Loucy (cell line): ENCODE measurements around the gene ERF.

Experiments
- H2AFZ ChIP-seq: fragments of 200-600 bp; sonication (generic); 2 replicates; pipeline ENCODE4 v1.6.0; 2016; ENCODE audit warnings: antibody characterized with exemption, mild to moderate bottlenecking, low read length, moderate library complexity
- H3F3A ChIP-seq: fragments of 200-600 bp; 2 replicates; pipeline ENCODE4 v1.6.0; 2016; ENCODE audit warnings: antibody characterized with exemption, low read depth, mild to moderate bottlenecking
- H3K27me3 ChIP-seq: fragments of 200-600 bp; sonication (generic); 2 replicates; pipeline ENCODE4 v1.6.1; 2014; ENCODE audit warnings: low read length, mild to moderate bottlenecking; ENCODE audit not compliant: insufficient read depth, poor library complexity, severe bottlenecking
- H3K36me3 ChIP-seq: fragments of 200-600 bp; sonication (generic); 2 replicates; pipeline ENCODE4 v1.6.1; 2016; ENCODE audit warnings: low read length; ENCODE audit not compliant: insufficient read depth
- H3K4me1 ChIP-seq: fragments of 200-600 bp; sonication (generic); 2 replicates; pipeline ENCODE4 v1.5.1; 2014; ENCODE audit warnings: low read length, mild to moderate bottlenecking; ENCODE audit not compliant: insufficient read depth, poor library complexity, severe bottlenecking
- H3K4me2 ChIP-seq: fragments of 200-600 bp; sonication (generic); 2 replicates; pipeline ENCODE4 v1.6.0; 2014; ENCODE audit warnings: antibody characterized with exemption, low read length, low read depth, mild to moderate bottlenecking; ENCODE audit not compliant: poor library complexity, severe bottlenecking
- H3K4me3 ChIP-seq: fragments of 200-600 bp; sonication (generic); 2 replicates; pipeline ENCODE4 v1.5.1; 2014; ENCODE audit warnings: low read length, mild to moderate bottlenecking, mixed read lengths; ENCODE audit not compliant: poor library complexity, severe bottlenecking
- H3K79me2 ChIP-seq: fragments of 200-600 bp; sonication (generic); 2 replicates; pipeline ENCODE4 v1.6.1; 2014; ENCODE audit warnings: low read length; ENCODE audit not compliant: insufficient read depth
- H3K9ac ChIP-seq: fragments of 200-600 bp; sonication (generic); 2 replicates; pipeline ENCODE4 v1.6.0; 2014; ENCODE audit warnings: mild to moderate bottlenecking, low read depth, low read length, moderate library complexity; ENCODE audit not compliant: poor library complexity, severe bottlenecking
- H3K9me2 ChIP-seq: fragments of 200-600 bp; sonication (generic); replicated peaks from 2 replicates; pipeline ENCODE4 v1.6.1; 2016; ENCODE audit warnings: low read depth, low read length, mixed read lengths
- H3K9me3 ChIP-seq: fragments of 200-600 bp; sonication (generic); 2 replicates; pipeline ENCODE4 v1.6.1; 2014; ENCODE audit warnings: mild to moderate bottlenecking, antibody characterized with exemption, low read length, low read depth; ENCODE audit not compliant: insufficient read depth
- H4K20me1 ChIP-seq: fragments of 200-600 bp; sonication (generic); 2 replicates; pipeline ENCODE4 v1.6.0; 2014; ENCODE audit warnings: antibody characterized with exemption, low read length, mild to moderate bottlenecking; ENCODE audit not compliant: insufficient read depth, poor library complexity, severe bottlenecking
- EZH2phosphoT487 ChIP-seq: fragments of 200-600 bp; IDR thresholded peaks from 2 replicates; pipeline ENCODE4 v1.6.1; 2018; ENCODE audit warnings: antibody characterized with exemption, mild to moderate bottlenecking, moderate library complexity, borderline replicate concordance
- TF ChIP-seq, protein P1 (sequence below): fragments of 200-600 bp; sonication (generic); conservative IDR thresholded peaks from 2 replicates; pipeline ENCODE4 v1.5.1; 2014; ENCODE audit warnings: mild to moderate bottlenecking, antibody characterized with exemption, low read length

The ERF gene

DNA sequence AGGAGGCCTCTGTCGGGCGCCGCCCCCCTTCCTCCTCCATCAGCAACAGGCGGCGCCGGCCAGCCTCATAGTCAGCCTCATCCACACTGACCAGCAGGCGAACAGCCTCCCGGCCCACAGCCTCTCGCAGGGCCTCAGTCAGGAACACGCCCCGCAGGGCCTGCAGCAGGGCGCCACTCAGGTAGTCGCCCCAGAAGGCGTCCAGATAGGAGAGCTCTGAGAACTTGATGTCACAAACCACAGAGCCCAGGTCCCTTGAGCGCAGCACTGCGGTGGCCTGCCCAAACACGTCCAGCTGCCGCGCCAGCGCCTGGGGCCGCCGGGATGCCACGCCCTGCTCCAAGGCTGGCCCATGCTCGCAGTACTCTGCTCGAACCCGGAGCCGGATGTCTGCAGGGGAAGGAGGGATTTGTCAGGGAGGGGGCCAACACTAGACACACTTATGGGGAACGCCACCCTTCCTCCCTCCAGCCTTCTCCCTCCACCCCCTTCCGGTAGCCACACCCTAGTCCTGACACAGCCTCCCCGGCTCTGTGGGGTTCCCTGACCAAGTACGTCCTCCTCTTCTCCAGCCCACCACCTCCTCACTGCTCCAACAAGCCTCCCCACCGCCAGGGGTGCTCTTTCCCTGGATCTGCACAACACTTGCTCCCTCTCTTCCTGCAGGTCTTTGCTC is 55.4 kb downstream of the ERF start:
- TF ChIP-seq, protein P1, sequence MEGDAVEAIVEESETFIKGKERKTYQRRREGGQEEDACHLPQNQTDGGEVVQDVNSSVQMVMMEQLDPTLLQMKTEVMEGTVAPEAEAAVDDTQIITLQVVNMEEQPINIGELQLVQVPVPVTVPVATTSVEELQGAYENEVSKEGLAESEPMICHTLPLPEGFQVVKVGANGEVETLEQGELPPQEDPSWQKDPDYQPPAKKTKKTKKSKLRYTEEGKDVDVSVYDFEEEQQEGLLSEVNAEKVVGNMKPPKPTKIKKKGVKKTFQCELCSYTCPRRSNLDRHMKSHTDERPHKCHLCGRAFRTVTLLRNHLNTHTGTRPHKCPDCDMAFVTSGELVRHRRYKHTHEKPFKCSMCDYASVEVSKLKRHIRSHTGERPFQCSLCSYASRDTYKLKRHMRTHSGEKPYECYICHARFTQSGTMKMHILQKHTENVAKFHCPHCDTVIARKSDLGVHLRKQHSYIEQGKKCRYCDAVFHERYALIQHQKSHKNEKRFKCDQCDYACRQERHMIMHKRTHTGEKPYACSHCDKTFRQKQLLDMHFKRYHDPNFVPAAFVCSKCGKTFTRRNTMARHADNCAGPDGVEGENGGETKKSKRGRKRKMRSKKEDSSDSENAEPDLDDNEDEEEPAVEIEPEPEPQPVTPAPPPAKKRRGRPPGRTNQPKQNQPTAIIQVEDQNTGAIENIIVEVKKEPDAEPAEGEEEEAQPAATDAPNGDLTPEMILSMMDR = peak; percentile 72
- no peak for TF ChIP-seq EZH2phosphoT487
- H3K9me3 ChIP-seq = no peaks in the 10 kb centered on the region
- peaks cover 22% of the 10 kb centered on the region for H3F3A ChIP-seq
- peak overlapping the region; percentile 93 for H3K9ac ChIP-seq
- H3K4me3 ChIP-seq = peak overlapping the region; percentile 74
- H3K9me2 ChIP-seq = no peaks in the 10 kb centered on the region
- H3K36me3 ChIP-seq = peaks cover 46% of the 10 kb centered on the region; the same call in 1 of the 2 replicates
- peaks cover 40% of the 10 kb centered on the region for H3K79me2 ChIP-seq
- no peaks in the 10 kb centered on the region for H4K20me1 ChIP-seq
- peaks cover 52% of the 10 kb centered on the region for H3K4me1 ChIP-seq
- no peak overlapping the region; the same call in 1 of the 2 replicates for H2AFZ ChIP-seq
- peak overlapping the region; percentile 98 for H3K4me2 ChIP-seq
- no peaks in the 10 kb centered on the region for H3K27me3 ChIP-seq

DNA sequence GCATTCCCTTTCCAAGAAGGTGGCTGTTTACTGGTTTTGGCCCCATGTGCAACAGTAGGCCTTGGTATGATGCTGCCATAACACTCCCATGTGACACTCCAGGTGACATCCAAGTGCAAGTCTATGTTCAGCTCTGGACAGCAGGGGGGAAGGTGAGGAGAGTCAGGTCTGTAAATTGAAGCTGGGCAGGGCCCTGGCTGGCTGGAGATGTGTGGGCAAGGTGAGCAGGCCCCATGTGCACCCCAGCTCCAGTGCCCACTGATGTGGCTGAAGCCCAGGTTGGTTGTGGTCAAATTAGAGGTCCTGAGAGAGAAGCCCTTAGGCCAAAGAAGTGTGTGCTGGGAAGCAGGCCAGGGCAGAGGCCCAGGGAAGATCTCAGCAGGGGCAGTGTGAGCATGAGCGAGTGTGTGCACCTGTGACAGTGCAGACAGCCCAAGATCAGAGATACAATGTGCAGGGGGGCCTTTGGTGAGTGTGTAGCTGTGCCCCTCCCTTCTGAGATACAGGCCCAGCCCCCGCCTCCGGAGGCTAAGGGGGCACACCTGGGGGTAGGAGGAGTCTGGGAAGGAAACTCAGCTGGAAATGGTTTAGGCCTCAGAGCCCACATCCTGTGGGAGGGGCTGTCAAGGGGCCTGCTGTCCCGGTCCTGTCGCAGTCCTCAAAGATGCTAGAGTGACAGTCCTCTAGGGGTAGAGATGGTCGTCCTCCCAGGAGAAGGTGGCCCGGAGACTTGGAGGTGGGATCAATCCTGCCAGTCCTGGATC is 56.1 kb downstream of the ERF start:
- no peaks in the 10 kb centered on the region for H3K27me3 ChIP-seq
- H4K20me1 ChIP-seq = no peaks in the 10 kb centered on the region
- H3K4me1 ChIP-seq = peaks cover 52% of the 10 kb centered on the region
- H3K4me3 ChIP-seq = peak overlapping the region; percentile 74
- H2AFZ ChIP-seq = no peak overlapping the region
- no peaks in the 10 kb centered on the region for H3K9me3 ChIP-seq
- H3F3A ChIP-seq = peaks cover 22% of the 10 kb centered on the region
- peaks cover 33% of the 10 kb centered on the region for H3K79me2 ChIP-seq
- no peaks in the 10 kb centered on the region for H3K9me2 ChIP-seq
- TF ChIP-seq, protein P1 = no peak
- TF ChIP-seq EZH2phosphoT487 = no peak
- peaks cover 39% of the 10 kb centered on the region; the same call in 1 of the 2 replicates for H3K36me3 ChIP-seq
- H3K9ac ChIP-seq = peak overlapping the region; percentile 93
- H3K4me2 ChIP-seq = peak overlapping the region; percentile 98
